GM23338 (cell line): ENCODE measurements around the gene MBOAT1. TPM values are rescaled to one million over a fixed set of nuclear protein-coding genes. Genes with fewer than 3 reads are reported as not detected.

Experiments
- ATAC-seq: fragments of 200-7000 bp; cut with Tn5 transposase; 3 replicates; pipeline ENCODE4 v1.9.1; 2020
- DNase-seq: peaks from one replicate; pipeline ENCODE4 v3.0.0-alpha.2; 2015; ENCODE audit warnings: low spot score
- H2AFZ ChIP-seq: fragments of 200-600 bp; sonication (generic); 2 replicates; pipeline ENCODE4 v1.8.0; 2016; ENCODE audit warnings: antibody characterized with exemption, mild to moderate bottlenecking, moderate library complexity
- H3F3A ChIP-seq: fragments of 200-600 bp; sonication (generic); replicated peaks from 2 replicates; pipeline ENCODE4 v1.8.0; 2017; ENCODE audit warnings: antibody characterized with exemption, mixed run types, low read depth
- H3K27ac ChIP-seq: fragments of 200-600 bp; sonication (generic); 2 replicates; pipeline ENCODE4 v1.6.1; 2016; ENCODE audit warnings: low read depth
- H3K27me3 ChIP-seq: fragments of 200-600 bp; sonication (generic); 2 replicates; pipeline ENCODE4 v1.8.0; 2016; ENCODE audit warnings: mild to moderate bottlenecking, mixed run types, moderate library complexity; ENCODE audit not compliant: insufficient read depth
- H3K36me3 ChIP-seq: fragments of 200-600 bp; sonication (generic); 2 replicates; pipeline ENCODE4 v1.8.0; 2016; ENCODE audit warnings: mild to moderate bottlenecking; ENCODE audit not compliant: insufficient read depth
- H3K4me1 ChIP-seq: fragments of 200-600 bp; sonication (generic); 2 replicates; pipeline ENCODE4 v1.8.0; 2016; ENCODE audit warnings: mild to moderate bottlenecking, moderate library complexity; ENCODE audit not compliant: insufficient read depth
- H3K4me2 ChIP-seq: fragments of 200-600 bp; sonication (generic); 2 replicates; pipeline ENCODE4 v1.7.1; 2017; ENCODE audit warnings: mixed run types
- H3K4me3 ChIP-seq: fragments of 200-600 bp; sonication (generic); 2 replicates; pipeline ENCODE4 v1.6.1; 2016; ENCODE audit warnings: mixed run types
- H3K79me2 ChIP-seq: fragments of 200-600 bp; sonication (generic); replicated peaks from 2 replicates; pipeline ENCODE4 v1.8.0; 2017; ENCODE audit warnings: mild to moderate bottlenecking; ENCODE audit not compliant: insufficient read depth
- H3K9me2 ChIP-seq: fragments of 200-600 bp; sonication (generic); 2 replicates; pipeline ENCODE4 v1.8.0; 2017; ENCODE audit not compliant: insufficient read depth
- H4K20me1 ChIP-seq: fragments of 200-600 bp; sonication (generic); replicated peaks from 2 replicates; pipeline ENCODE4 v1.8.0; 2017; ENCODE audit warnings: mild to moderate bottlenecking; ENCODE audit not compliant: insufficient read depth
- H3K27ac Mint-ChIP-seq: 2 replicates; pipeline ENCODE4 v1.8.0; 2020; ENCODE audit warnings: inconsistent platforms, mild to moderate bottlenecking, moderate library complexity, mixed read lengths
- H3K27me3 Mint-ChIP-seq: 3 replicates; pipeline ENCODE4 v1.8.0; 2022; ENCODE audit warnings: low read depth, mild to moderate bottlenecking, moderate library complexity, mixed read lengths, inconsistent platforms; ENCODE audit not compliant: insufficient read depth, poor library complexity
- H3K36me3 Mint-ChIP-seq: 3 replicates; pipeline ENCODE4 v1.8.0; 2021; ENCODE audit warnings: low read depth, mild to moderate bottlenecking, inconsistent platforms, moderate library complexity, mixed read lengths
- H3K4me1 Mint-ChIP-seq: 3 replicates; pipeline ENCODE4 v1.8.0; 2020; ENCODE audit warnings: mild to moderate bottlenecking, inconsistent platforms, mixed read lengths
- H3K4me3 Mint-ChIP-seq: 3 replicates; pipeline ENCODE4 v1.8.0; 2021; ENCODE audit warnings: moderate library complexity, mild to moderate bottlenecking, inconsistent platforms, mixed read lengths
- H3K9me3 Mint-ChIP-seq: 3 replicates; pipeline ENCODE4 v1.8.0; 2020; ENCODE audit warnings: moderate library complexity, mild to moderate bottlenecking, inconsistent platforms, mixed read lengths
- CREB1 ChIP-seq: fragments of 250-450 bp; sonication (Bioruptor Pico); IDR thresholded peaks from 2 replicates; pipeline ENCODE4 v1.5.0; 2020; ENCODE audit warnings: low read depth, mild to moderate bottlenecking, moderate library complexity
- CTCF ChIP-seq, 2 experiments: fragments of 200-600 bp in 1 of 2; sonication (generic) in 1 of 2; conservative IDR thresholded peaks; 2 replicates each; pipeline versions ENCODE4 v1.5.1 to v1.6.1; 2016 to 2017; ENCODE audit warnings: antibody characterized with exemption in 2 of 2, low read depth in 2 of 2, mild to moderate bottlenecking in 2 of 2, moderate library complexity in 1 of 2
- ETS1 ChIP-seq: IDR thresholded peaks from 2 replicates; pipeline ENCODE4 v1.6.1; 2016; ENCODE audit warnings: antibody characterized with exemption
- EZH2 ChIP-seq: fragments of 200-600 bp; sonication (generic); IDR thresholded peaks from one replicate; pipeline ENCODE4 v1.8.0; 2017; ENCODE audit warnings: antibody characterized with exemption, mild to moderate bottlenecking, low read depth; ENCODE audit not compliant: unreplicated experiment
- EZH2phosphoT487 ChIP-seq: fragments of 200-600 bp; sonication (generic); IDR thresholded peaks from one replicate; pipeline ENCODE4 v1.8.1; 2018; ENCODE audit warnings: antibody characterized with exemption; ENCODE audit not compliant: unreplicated experiment
- JUNB ChIP-seq: IDR thresholded peaks from one replicate; pipeline ENCODE4 v1.6.1; 2016; ENCODE audit warnings: antibody characterized with exemption; ENCODE audit not compliant: unreplicated experiment
- NANOG ChIP-seq: IDR thresholded peaks from 2 replicates; pipeline ENCODE4 v1.6.1; 2016; ENCODE audit warnings: antibody characterized with exemption, borderline replicate concordance
- POLR2AphosphoS5 ChIP-seq: IDR thresholded peaks from 2 replicates; pipeline ENCODE4 v1.6.1; 2016; ENCODE audit warnings: antibody characterized with exemption, low read depth
- REST ChIP-seq: IDR thresholded peaks from one replicate; pipeline ENCODE4 v1.6.1; 2018; ENCODE audit warnings: antibody characterized with exemption; ENCODE audit not compliant: unreplicated experiment
- STAT1 ChIP-seq: IDR thresholded peaks from one replicate; pipeline ENCODE4 v1.6.1; 2016; ENCODE audit warnings: antibody characterized with exemption; ENCODE audit not compliant: unreplicated experiment
- ZNF114 ChIP-seq: fragments of 250-450 bp; sonication (Bioruptor Pico); IDR thresholded peaks from 2 replicates; pipeline ENCODE4 v1.5.0; 2020; ENCODE audit warnings: mild to moderate bottlenecking, moderate library complexity
- polyA plus RNA-seq: library from polyadenylated mRNA; unstranded; fragments of >200 nt; fragmentation: Nextera tagmentation; extraction: Ambion mirVana; gene quantifications from 2 replicates; pipeline ENCODE4 v1.2.1, GENCODE V29; 2016
- total RNA-seq: library from RNA; depleted of rRNA; stranded (reverse); fragments of >200 nt; shearing (Covaris generic); gene quantifications from 2 replicates; pipeline ENCODE4 v1.2.3, GENCODE V29; 2014

MBOAT1 gene
- total and polyA plus RNA-seq, 2 experiments from 2014 or later, result 3.8 to 18.6 TPM

GRCh38 chr6:20182926-20183521 is 29.2 kb downstream of the MBOAT1 start:
- Histone ChIP-seq H3K36me3 (peaks cover 4% of the 10 kb centered on the region; the same call in 1 of the 2 replicates), H3K79me2 (peaks cover 6% of the 10 kb centered on the region; the same call in 1 of the 2 replicates), H3K4me2 (no peak overlapping the region), H4K20me1 (no peaks in the 10 kb centered on the region; the same call in 1 of the 2 replicates), H2AFZ (no peak overlapping the region), H3K4me1 (no peaks in the 10 kb centered on the region), H3F3A (no peaks in the 10 kb centered on the region), H3K27me3 (no peaks in the 10 kb centered on the region), H3K4me3 (no peak overlapping the region), H3K27ac (no peak overlapping the region), H3K9me2 (0 out of 2 replicates have a peak, but pooled peaks cover 3% of the 10 kb centered on the region)
- Mint-ChIP-seq H3K4me3 (no peak overlapping the region), H3K36me3 (peaks cover 23% of the 10 kb centered on the region), H3K4me1 (peaks cover 1% of the 10 kb centered on the region; the same call in 1 of the 3 replicates), H3K9me3 (peaks cover 14% of the 10 kb centered on the region), H3K27ac (no peak overlapping the region), H3K27me3 (no peaks in the 10 kb centered on the region)
- DNase-seq, result no peak
- TF ChIP-seq NANOG, result no peak
- no peak for ATAC-seq

GRCh38 chr6:20182069-20182468 is 30.2 kb downstream of the MBOAT1 start:
- DNase-seq (no peak), ATAC-seq (no peak)
- no peaks in the 10 kb centered on the region; the same call in 1 of the 2 replicates for H4K20me1 ChIP-seq
- peaks cover 2% of the 10 kb centered on the region for H3K27me3 Mint-ChIP-seq
- H3K4me3 ChIP-seq, result no peak overlapping the region
- no peak overlapping the region for H3K4me3 Mint-ChIP-seq
- no peak overlapping the region for H3K4me2 ChIP-seq
- H3K79me2 ChIP-seq, result peaks cover 2% of the 10 kb centered on the region; the same call in 1 of the 2 replicates
- no peaks in the 10 kb centered on the region for H3K4me1 ChIP-seq
- no peak overlapping the region for H3K27ac ChIP-seq
- no peak overlapping the region for H2AFZ ChIP-seq
- H3K9me3 Mint-ChIP-seq, result peaks cover 6% of the 10 kb centered on the region; the same call in 2 of the 3 replicates
- H3K36me3 ChIP-seq, result no peaks in the 10 kb centered on the region
- peaks cover 5% of the 10 kb centered on the region; the same call in 1 of the 3 replicates for H3K4me1 Mint-ChIP-seq
- H3K9me2 ChIP-seq, result 0 out of 2 replicates have a peak, but pooled peaks cover 3% of the 10 kb centered on the region
- no peak overlapping the region for H3K27ac Mint-ChIP-seq
- no peaks in the 10 kb centered on the region for H3F3A ChIP-seq
- H3K27me3 ChIP-seq, result no peaks in the 10 kb centered on the region
- peaks cover 14% of the 10 kb centered on the region for H3K36me3 Mint-ChIP-seq
- TF ChIP-seq CREB1 (CRISPR knock-in tag), result no peak
- TF ChIP-seq STAT1, result no peak
- no peak for TF ChIP-seq EZH2
- TF ChIP-seq ZNF114 (CRISPR knock-in tag), result no peak
- TF ChIP-seq ETS1, result no peak
- TF ChIP-seq CTCF (conservative IDR thresholded peaks at IDR 0.05; ENCODE audit: low read depth in 2 of 2), result no peak
- no peak for TF ChIP-seq NANOG
- no peak for TF ChIP-seq EZH2phosphoT487
- no peak for TF ChIP-seq JUNB
- no peak for TF ChIP-seq REST
- TF ChIP-seq POLR2AphosphoS5, result no peak
